ENCODE results near the gene SH3D19.

DNA sequence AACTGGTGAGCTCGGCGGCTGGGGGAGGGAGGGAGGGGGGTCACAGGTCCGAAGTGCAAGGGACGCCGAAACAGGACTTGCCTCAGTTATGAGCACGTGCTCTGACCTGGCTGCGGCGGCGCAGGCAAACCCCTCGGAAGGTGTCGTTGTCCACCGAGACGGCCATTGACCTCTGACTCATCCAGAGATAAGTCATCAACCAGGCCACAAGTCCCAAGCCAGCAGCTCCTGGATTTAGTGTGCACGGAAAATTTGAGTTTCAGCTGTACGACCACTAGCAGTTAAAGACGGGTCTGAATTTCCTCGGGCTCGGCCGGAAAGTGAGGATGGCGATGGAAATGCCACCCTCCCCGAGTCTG is 674 bp downstream of the SH3D19 start:
- TF ChIP-seq, protein P1, sequence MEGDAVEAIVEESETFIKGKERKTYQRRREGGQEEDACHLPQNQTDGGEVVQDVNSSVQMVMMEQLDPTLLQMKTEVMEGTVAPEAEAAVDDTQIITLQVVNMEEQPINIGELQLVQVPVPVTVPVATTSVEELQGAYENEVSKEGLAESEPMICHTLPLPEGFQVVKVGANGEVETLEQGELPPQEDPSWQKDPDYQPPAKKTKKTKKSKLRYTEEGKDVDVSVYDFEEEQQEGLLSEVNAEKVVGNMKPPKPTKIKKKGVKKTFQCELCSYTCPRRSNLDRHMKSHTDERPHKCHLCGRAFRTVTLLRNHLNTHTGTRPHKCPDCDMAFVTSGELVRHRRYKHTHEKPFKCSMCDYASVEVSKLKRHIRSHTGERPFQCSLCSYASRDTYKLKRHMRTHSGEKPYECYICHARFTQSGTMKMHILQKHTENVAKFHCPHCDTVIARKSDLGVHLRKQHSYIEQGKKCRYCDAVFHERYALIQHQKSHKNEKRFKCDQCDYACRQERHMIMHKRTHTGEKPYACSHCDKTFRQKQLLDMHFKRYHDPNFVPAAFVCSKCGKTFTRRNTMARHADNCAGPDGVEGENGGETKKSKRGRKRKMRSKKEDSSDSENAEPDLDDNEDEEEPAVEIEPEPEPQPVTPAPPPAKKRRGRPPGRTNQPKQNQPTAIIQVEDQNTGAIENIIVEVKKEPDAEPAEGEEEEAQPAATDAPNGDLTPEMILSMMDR (IDR thresholded peaks at IDR 0.05): no peak
- no peak for TF ChIP-seq EZH2 (IDR thresholded peaks at IDR 0.05)
